IMR-90 (cell line): ENCODE measurements around the gene CYREN. TPM values are rescaled to one million over a fixed set of nuclear protein-coding genes. Genes with fewer than 3 reads are reported as not detected.

Source experiments
- ATAC-seq: fragments of 200-7000 bp; cut with Tn5 transposase; 2 replicates; pipeline ENCODE4 v1.9.1; 2020; ENCODE audit warnings: low read depth, mild to moderate bottlenecking, moderate library complexity
- BruUV-seq: library from RNA; stranded (reverse); fragments of 400-500 nt; replicated peaks from 2 replicates; lab custom pipeline; 2021; lab: Mats Ljungman, UMichigan
- CTCF ChIA-PET: fragments of 300-600 bp; formaldehyde crosslinking; extraction: SDS; loops from one replicate; lab custom pipeline; 2021; ENCODE audit warnings: antibody characterized with exemption; lab: Yijun Ruan, JAX
- POLR2A ChIA-PET: fragments of 300-600 bp; sonication (Branson Sonifier 250); formaldehyde crosslinking; loops from one replicate; lab custom pipeline; 2022; ENCODE audit warnings: antibody characterized with exemption; ENCODE audit not compliant: unreplicated experiment; lab: Charles Lee
- DNase-seq: peaks from one replicate; pipeline ENCODE4 v3.0.0; 2013
- H2AFZ ChIP-seq: replicated peaks from 2 replicates; pipeline ENCODE3; 2013; ENCODE audit warnings: low read length, mild to moderate bottlenecking; ENCODE audit not compliant: poor library complexity
- H2AK5ac ChIP-seq: 2 replicates; pipeline ENCODE4 v1.6.1; 2013; ENCODE audit warnings: low read depth, low read length, inconsistent platforms
- H2AK9ac ChIP-seq: replicated peaks from 2 replicates; pipeline ENCODE3; 2013; ENCODE audit warnings: mild to moderate bottlenecking, low read depth, low read length, moderate library complexity; ENCODE audit not compliant: poor library complexity
- H2BK120ac ChIP-seq: 2 replicates; pipeline ENCODE4 v1.6.1; 2013; ENCODE audit warnings: low read depth, low read length, inconsistent platforms
- H2BK15ac ChIP-seq: 3 replicates; pipeline ENCODE4 v1.6.1; 2013; ENCODE audit warnings: low read depth, low read length, inconsistent platforms
- H2BK20ac ChIP-seq: 2 replicates; pipeline ENCODE4 v1.6.1; 2013; ENCODE audit warnings: low read depth, mild to moderate bottlenecking, inconsistent platforms, low read length, moderate library complexity
- H2BK5ac ChIP-seq: 2 replicates; pipeline ENCODE4 v1.6.1; 2013; ENCODE audit warnings: mild to moderate bottlenecking, low read depth, low read length, inconsistent platforms; ENCODE audit not compliant: poor library complexity, severe bottlenecking
- H3K14ac ChIP-seq: replicated peaks from 2 replicates; pipeline ENCODE4 v1.6.1; 2013; ENCODE audit warnings: low read depth, low read length, inconsistent platforms
- H3K18ac ChIP-seq: 2 replicates; pipeline ENCODE4 v1.6.1; 2013; ENCODE audit warnings: low read depth, low read length, control low read depth
- H3K23ac ChIP-seq: 2 replicates; pipeline ENCODE4 v1.6.1; 2013; ENCODE audit warnings: low read depth, low read length, inconsistent platforms
- H3K27ac ChIP-seq: 2 replicates; pipeline ENCODE4 v1.5.1; 2013; ENCODE audit warnings: mild to moderate bottlenecking, control low read depth, low read length; ENCODE audit not compliant: insufficient read depth
- H3K27me3 ChIP-seq: 2 replicates; pipeline ENCODE4 v1.6.1; 2013; ENCODE audit warnings: low read length; ENCODE audit not compliant: control insufficient read depth, insufficient read depth
- H3K36me3 ChIP-seq: 2 replicates; pipeline ENCODE4 v1.6.1; 2013; ENCODE audit warnings: low read length, mixed read lengths; ENCODE audit not compliant: control insufficient read depth, insufficient read depth
- H3K4ac ChIP-seq: 2 replicates; pipeline ENCODE4 v1.6.1; 2013; ENCODE audit warnings: low read depth, low read length, inconsistent platforms
- H3K4me1 ChIP-seq: 2 replicates; pipeline ENCODE4 v1.6.1; 2013; ENCODE audit warnings: low read length, mixed read lengths; ENCODE audit not compliant: control insufficient read depth, insufficient read depth
- H3K4me2 ChIP-seq: 2 replicates; pipeline ENCODE4 v1.6.1; 2013; ENCODE audit warnings: low read depth, mild to moderate bottlenecking, control low read depth, low read length, moderate library complexity
- H3K4me3 ChIP-seq: 2 replicates; pipeline ENCODE4 v1.5.1; 2013; ENCODE audit warnings: low read depth, mild to moderate bottlenecking, control low read depth, low read length, moderate library complexity; ENCODE audit not compliant: insufficient read depth
- H3K56ac ChIP-seq: 2 replicates; pipeline ENCODE4 v1.6.1; 2013; ENCODE audit warnings: low read length, inconsistent platforms; ENCODE audit not compliant: insufficient read depth; ENCODE audit errors: extremely low read depth
- H3K79me1 ChIP-seq, 2 experiments: 2 replicates each; pipeline ENCODE4 v1.6.1; 2013; ENCODE audit warnings: low read length in 2 of 2, inconsistent platforms in 1 of 2, low read depth in 1 of 2
- H3K9ac ChIP-seq: 2 replicates; pipeline ENCODE4 v1.6.1; 2013; ENCODE audit warnings: low read depth, low read length, control low read depth
- H3K9me1 ChIP-seq: 2 replicates; pipeline ENCODE4 v1.6.1; 2013; ENCODE audit warnings: low read length, inconsistent platforms; ENCODE audit not compliant: insufficient read depth
- H3K9me3 ChIP-seq: 2 replicates; pipeline ENCODE4 v1.6.1; 2013; ENCODE audit warnings: low read length; ENCODE audit not compliant: control insufficient read depth, insufficient read depth
- H4K20me1 ChIP-seq: 2 replicates; pipeline ENCODE4 v1.6.1; 2013; ENCODE audit warnings: low read length, inconsistent platforms; ENCODE audit not compliant: insufficient read depth
- H4K5ac ChIP-seq: 2 replicates; pipeline ENCODE4 v1.6.1; 2013; ENCODE audit warnings: mild to moderate bottlenecking, low read depth, low read length, control low read depth
- H4K8ac ChIP-seq, 2 experiments: 2 replicates each; pipeline ENCODE4 v1.6.1; 2013; ENCODE audit warnings: low read depth in 2 of 2, low read length in 2 of 2, control low read depth in 1 of 2, inconsistent platforms in 1 of 2
- H4K91ac ChIP-seq: 2 replicates; pipeline ENCODE4 v1.6.1; 2013; ENCODE audit warnings: low read depth, low read length, inconsistent platforms; ENCODE audit not compliant: insufficient read depth
- CHD1 ChIP-seq: IDR thresholded peaks from 2 replicates; pipeline ENCODE4 v1.6.1; 2012; ENCODE audit warnings: low read depth, low read length, improper control_type of control experiment
- ELK1 ChIP-seq: fragments of 150-350 bp; IDR thresholded peaks from 2 replicates; pipeline ENCODE4 v1.6.1; 2016; ENCODE audit warnings: low read depth, mild to moderate bottlenecking, low read length, moderate library complexity, borderline replicate concordance
- FOS ChIP-seq: fragments of 150-350 bp; IDR thresholded peaks from 2 replicates; pipeline ENCODE4 v1.6.1; 2016; ENCODE audit warnings: low read depth, low read length
- MAZ ChIP-seq: IDR thresholded peaks from 2 replicates; pipeline ENCODE4 v1.6.1; 2012; ENCODE audit warnings: low read depth, mild to moderate bottlenecking, low read length, improper control_type of control experiment, moderate library complexity, borderline replicate concordance
- NFE2L2 ChIP-seq: fragments of 150-350 bp; IDR thresholded peaks from 2 replicates; pipeline ENCODE4 v1.6.1; 2016; ENCODE audit warnings: low read depth, mild to moderate bottlenecking, low read length
- RCOR1 ChIP-seq: IDR thresholded peaks from 2 replicates; pipeline ENCODE4 v1.6.1; 2012; ENCODE audit warnings: mild to moderate bottlenecking, low read length, improper control_type of control experiment; ENCODE audit not compliant: insufficient replicate concordance
- RFX5 ChIP-seq: IDR thresholded peaks from 2 replicates; pipeline ENCODE4 v1.8.0; 2012; ENCODE audit warnings: low read depth, mild to moderate bottlenecking, low read length, moderate library complexity
- WGBS, 2 experiments: methylation state at CpG; one replicate each; pipeline versions ENCODE4 v1.1.5 to v1.1.7; 2013; ENCODE audit warnings: missing lambda C conversion rate in 2 of 2; ENCODE audit not compliant: insufficient read length in 1 of 2; ENCODE audit errors: extremely low coverage in 2 of 2; 5-methylcytosine and 5-hydroxymethylcytosine counted together
- dilution Hi-C: fragments of 300-500 bp; cut with HindIII; formaldehyde crosslinking; loops from one replicate; pipeline ENCODE4 v1.14.3; 2018; ENCODE audit warnings: low sequenced_read_pairs; ENCODE audit not compliant: unreplicated experiment
- in situ Hi-C: fragments of 300-500 bp; cut with MboI; formaldehyde crosslinking; loops from 3 replicates; pipeline ENCODE4 v1.14.3; 2019; ENCODE audit warnings: low sequenced_read_pairs, inconsistent platforms, mixed read lengths
- intact Hi-C: fragments of 100-400 bp; cut with micrococcal nuclease; formaldehyde crosslinking; loops from 2 replicates; pipeline ENCODE4 v1.10.0; 2022
- polyA plus RNA-seq, 3 experiments: library from polyadenylated mRNA; depleted of rRNA; stranded (reverse); fragments of >200 nt; gene quantifications; 2 replicates each; pipeline ENCODE4 v1.2.3, GENCODE V29; 2012; ENCODE audit warnings: low replicate concordance in 1 of 3
- total RNA-seq: library from RNA; depleted of rRNA; stranded (reverse); fragments of >200 nt; gene quantifications from 2 replicates; pipeline ENCODE4 v1.2.3, GENCODE V29; 2012

Gene CYREN
- total and polyA plus RNA-seq, 2 of the 4 experiments (the other 2 are of a cell fraction): 26.5 to 29.2 TPM

- peaks cover 0 to 11% of the 10 kb centered on the region in 2 experiments; a peak in 2 of 4 replicates for H3K79me1 ChIP-seq
- H4K5ac ChIP-seq: no peak overlapping the region
- peaks cover 13% of the 10 kb centered on the region for H3K4me1 ChIP-seq
- H3K23ac ChIP-seq: no peak overlapping the region
- in situ Hi-C loops (no loop called here), intact Hi-C loops (no loop called here), dilution Hi-C loops (no loop called here)
- 95% methylated on average over 4 of the region's 14 CpGs; no CpG with 5 or more reads in 1 of the 2 experiments for WGBS, 2 experiments
- DNase-seq (no peak), ATAC-seq (no peak)
- peaks cover 9% of the 10 kb centered on the region for H3K9me1 ChIP-seq
- no peak overlapping the region for H3K9ac ChIP-seq
- ChIA-PET POLR2A (no interaction called here), CTCF (no interaction called here)
- H2AK5ac ChIP-seq: no peak overlapping the region
- peaks cover 19% of the 10 kb centered on the region for H3K36me3 ChIP-seq
- no peak overlapping the region for H3K4ac ChIP-seq
- H3K18ac ChIP-seq: no peak overlapping the region
- no peak overlapping the region for H3K27ac ChIP-seq
- no TSS peak for BruUV-seq
- TF ChIP-seq RCOR1 (no peak), NFE2L2 (no peak), CHD1 (no peak), RFX5 (no peak), ELK1 (no peak), FOS (no peak), MAZ (no peak)
- no peaks in the 10 kb centered on the region for H3K27me3 ChIP-seq
- H3K4me2 ChIP-seq: no peak overlapping the region
- H4K20me1 ChIP-seq: no peaks in the 10 kb centered on the region
- H2AFZ ChIP-seq: no peak overlapping the region
- H3K9me3 ChIP-seq: no peaks in the 10 kb centered on the region
- H3K4me3 ChIP-seq: no peak overlapping the region
- no peak overlapping the region for H2BK15ac ChIP-seq
- no peak overlapping the region for H4K8ac ChIP-seq
- no peak overlapping the region for H3K14ac ChIP-seq
- no peak overlapping the region for H2BK20ac ChIP-seq
- no peak overlapping the region for H2BK5ac ChIP-seq
- H4K91ac ChIP-seq: no peak overlapping the region
- H2AK9ac ChIP-seq: no peak overlapping the region
- no peak overlapping the region for H2BK120ac ChIP-seq
- no peak overlapping the region for H3K56ac ChIP-seq
Measured at GRCh38 chr7:135195968-135196629, 25.6 kb upstream of the CYREN start.
